ENCODE data around the gene LSM12.

Gene LSM12

GRCh38 chr17:44094701-44095387 is 28.4 kb upstream of the LSM12 start:
- H3K4me3 ChIP-seq (ENCODE audit: low read length): no peak overlapping the region
- DNase-seq (ENCODE audit: low read depth): no peak

GRCh38 chr17:44093231-44093900 is 26.9 kb upstream of the LSM12 start:
- DNase-seq (ENCODE audit: low read depth): no peak
- TF ChIP-seq, protein P1, sequence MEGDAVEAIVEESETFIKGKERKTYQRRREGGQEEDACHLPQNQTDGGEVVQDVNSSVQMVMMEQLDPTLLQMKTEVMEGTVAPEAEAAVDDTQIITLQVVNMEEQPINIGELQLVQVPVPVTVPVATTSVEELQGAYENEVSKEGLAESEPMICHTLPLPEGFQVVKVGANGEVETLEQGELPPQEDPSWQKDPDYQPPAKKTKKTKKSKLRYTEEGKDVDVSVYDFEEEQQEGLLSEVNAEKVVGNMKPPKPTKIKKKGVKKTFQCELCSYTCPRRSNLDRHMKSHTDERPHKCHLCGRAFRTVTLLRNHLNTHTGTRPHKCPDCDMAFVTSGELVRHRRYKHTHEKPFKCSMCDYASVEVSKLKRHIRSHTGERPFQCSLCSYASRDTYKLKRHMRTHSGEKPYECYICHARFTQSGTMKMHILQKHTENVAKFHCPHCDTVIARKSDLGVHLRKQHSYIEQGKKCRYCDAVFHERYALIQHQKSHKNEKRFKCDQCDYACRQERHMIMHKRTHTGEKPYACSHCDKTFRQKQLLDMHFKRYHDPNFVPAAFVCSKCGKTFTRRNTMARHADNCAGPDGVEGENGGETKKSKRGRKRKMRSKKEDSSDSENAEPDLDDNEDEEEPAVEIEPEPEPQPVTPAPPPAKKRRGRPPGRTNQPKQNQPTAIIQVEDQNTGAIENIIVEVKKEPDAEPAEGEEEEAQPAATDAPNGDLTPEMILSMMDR (conservative IDR thresholded peaks at IDR 0.05; ENCODE audit: low read depth, low read length): no peak
- H3K4me3 ChIP-seq (ENCODE audit: low read length): no peak overlapping the region

More at GRCh38 chr17:44094701-44095387, 28.4 kb upstream of the LSM12 start:
- TF ChIP-seq, protein P1 (conservative IDR thresholded peaks at IDR 0.05; ENCODE audit: low read depth, low read length): no peak

GRCh38 chr17:44092051-44092450 is 25.6 kb upstream of the LSM12 start:
- no peak for DNase-seq (ENCODE audit: low read depth)
- no peak overlapping the region for H3K4me3 ChIP-seq (ENCODE audit: low read length)
- TF ChIP-seq, protein P1 (conservative IDR thresholded peaks at IDR 0.05; ENCODE audit: low read depth, low read length): no peak

- no peak for DNase-seq (ENCODE audit: low read depth)
- no peak overlapping the region for H3K4me3 ChIP-seq (ENCODE audit: low read length)
- TF ChIP-seq, protein P1 (conservative IDR thresholded peaks at IDR 0.05; ENCODE audit: low read depth, low read length): no peak
Measured at GRCh38 chr17:44091200-44091997, 24.9 kb upstream of the LSM12 start.

GRCh38 chr17:44088254-44088653 is 21.8 kb upstream of the LSM12 start:
- DNase-seq (ENCODE audit: low read depth): no peak
- H3K4me3 ChIP-seq (ENCODE audit: low read length): no peak overlapping the region
- TF ChIP-seq, protein P1 (conservative IDR thresholded peaks at IDR 0.05; ENCODE audit: low read depth, low read length): no peak

DNA sequence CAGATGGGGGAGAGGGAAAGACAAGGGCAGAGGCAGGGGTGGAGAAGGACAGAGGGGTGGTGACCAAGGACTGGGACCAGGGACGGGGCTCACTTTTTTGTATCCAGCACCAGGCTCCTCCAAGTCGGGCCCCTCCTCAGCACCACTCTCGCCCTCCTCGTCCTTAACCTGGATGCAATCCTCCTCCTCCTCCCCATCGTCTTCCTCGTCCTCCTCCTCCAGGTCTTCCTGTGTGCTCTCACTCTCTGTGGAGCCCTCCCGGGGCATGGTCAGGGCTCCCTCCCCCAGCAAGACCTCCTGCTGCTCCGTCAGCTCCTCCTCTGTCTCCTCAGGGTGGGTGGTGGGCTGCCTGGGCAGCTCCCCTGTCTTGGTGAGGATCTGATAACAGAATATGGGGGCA is 20.8 kb upstream of the LSM12 start:
- TF ChIP-seq, protein P1 (conservative IDR thresholded peaks at IDR 0.05; ENCODE audit: low read depth, low read length): no peak
- no peak for DNase-seq (ENCODE audit: low read depth)
- H3K4me3 ChIP-seq (ENCODE audit: low read length): no peak overlapping the region
